ENCODE measurements around the gene ATXN2. TPM values are rescaled to one million over a fixed set of nuclear protein-coding genes. Genes with fewer than 3 reads are reported as not detected.
"Not testable (repeated sequence)": the region's sequence is repeated elsewhere in the genome, so short reads cannot be mapped to it uniquely, and the experiment has no call there.

ATXN2 gene
- total and polyA plus RNA-seq, 4 donors, result 11.5 to 33.1 (median 22.1) TPM

DNA sequence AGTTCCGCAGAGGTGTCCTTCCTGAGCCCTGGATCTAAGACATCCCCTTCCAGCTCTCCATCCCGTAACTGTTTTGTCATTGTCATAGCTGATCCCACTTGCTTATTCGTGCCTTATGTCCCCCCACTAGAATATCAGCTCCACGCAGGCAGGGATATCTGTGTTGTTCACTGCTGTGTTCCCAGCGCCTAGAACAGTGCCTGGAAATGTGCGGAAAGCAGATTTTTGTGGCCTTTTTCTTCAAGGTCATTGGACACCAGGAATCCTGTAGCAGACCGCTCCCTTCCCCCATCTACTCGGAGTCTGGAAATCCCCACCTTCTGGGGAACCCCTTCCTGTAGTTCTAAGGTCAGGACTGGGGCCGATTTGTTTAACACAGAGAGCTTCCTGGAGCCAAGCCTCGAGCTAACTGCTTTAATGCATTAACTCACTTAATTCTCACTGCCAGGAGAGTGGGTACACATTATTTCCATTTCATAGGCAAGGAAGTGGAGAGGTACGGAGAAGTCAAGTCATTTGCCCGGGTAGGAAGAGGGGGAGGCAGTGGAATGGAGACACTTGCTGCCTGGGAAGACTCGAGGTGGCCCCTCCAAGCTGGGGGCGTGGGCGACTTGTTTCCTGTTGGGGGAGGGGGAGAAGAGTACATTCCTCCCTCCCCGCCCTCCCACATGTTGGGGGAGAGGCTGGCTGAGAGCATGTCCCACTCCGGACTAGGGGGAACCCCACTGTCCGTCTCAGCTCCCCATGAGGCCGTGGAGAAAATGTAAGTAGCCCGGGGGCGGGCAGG, 194.6 kb downstream of the ATXN2 start:
- no peaks in the 10 kb centered on the region for H3K27me3 ChIP-seq (ENCODE audit: control insufficient read depth in 4 of 4, insufficient read depth in 4 of 4, low read length in 3 of 4)
- H3K9me3 ChIP-seq (ENCODE audit: control insufficient read depth in 4 of 4, low read length in 3 of 4), result no peaks in the 10 kb centered on the region
- H3K27ac ChIP-seq (ENCODE audit: low read depth in 1 of 2, low read length in 2 of 2), result peak overlapping the region; percentile 82 to 85
- no peak for TF ChIP-seq RAD21 (IDR thresholded peaks at IDR 0.05)
- TF ChIP-seq, protein P1, sequence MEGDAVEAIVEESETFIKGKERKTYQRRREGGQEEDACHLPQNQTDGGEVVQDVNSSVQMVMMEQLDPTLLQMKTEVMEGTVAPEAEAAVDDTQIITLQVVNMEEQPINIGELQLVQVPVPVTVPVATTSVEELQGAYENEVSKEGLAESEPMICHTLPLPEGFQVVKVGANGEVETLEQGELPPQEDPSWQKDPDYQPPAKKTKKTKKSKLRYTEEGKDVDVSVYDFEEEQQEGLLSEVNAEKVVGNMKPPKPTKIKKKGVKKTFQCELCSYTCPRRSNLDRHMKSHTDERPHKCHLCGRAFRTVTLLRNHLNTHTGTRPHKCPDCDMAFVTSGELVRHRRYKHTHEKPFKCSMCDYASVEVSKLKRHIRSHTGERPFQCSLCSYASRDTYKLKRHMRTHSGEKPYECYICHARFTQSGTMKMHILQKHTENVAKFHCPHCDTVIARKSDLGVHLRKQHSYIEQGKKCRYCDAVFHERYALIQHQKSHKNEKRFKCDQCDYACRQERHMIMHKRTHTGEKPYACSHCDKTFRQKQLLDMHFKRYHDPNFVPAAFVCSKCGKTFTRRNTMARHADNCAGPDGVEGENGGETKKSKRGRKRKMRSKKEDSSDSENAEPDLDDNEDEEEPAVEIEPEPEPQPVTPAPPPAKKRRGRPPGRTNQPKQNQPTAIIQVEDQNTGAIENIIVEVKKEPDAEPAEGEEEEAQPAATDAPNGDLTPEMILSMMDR (IDR thresholded peaks at IDR 0.05; ENCODE audit: low read depth, low read length, missing input control), result no peak
- TF ChIP-seq FOXA1 (IDR thresholded peaks at IDR 0.05), result no peak
- TF ChIP-seq JUND (IDR thresholded peaks at IDR 0.05), result no peak
- no peak for TF ChIP-seq FOXA2 (IDR thresholded peaks at IDR 0.05)
- TF ChIP-seq SP1 (IDR thresholded peaks at IDR 0.05), result peak; percentile 42
- TF ChIP-seq GABPA (IDR thresholded peaks at IDR 0.05 in 1 of 2, conservative IDR thresholded peaks at IDR 0.05 in 1 of 2), result no peak
- TF ChIP-seq, protein P2, sequence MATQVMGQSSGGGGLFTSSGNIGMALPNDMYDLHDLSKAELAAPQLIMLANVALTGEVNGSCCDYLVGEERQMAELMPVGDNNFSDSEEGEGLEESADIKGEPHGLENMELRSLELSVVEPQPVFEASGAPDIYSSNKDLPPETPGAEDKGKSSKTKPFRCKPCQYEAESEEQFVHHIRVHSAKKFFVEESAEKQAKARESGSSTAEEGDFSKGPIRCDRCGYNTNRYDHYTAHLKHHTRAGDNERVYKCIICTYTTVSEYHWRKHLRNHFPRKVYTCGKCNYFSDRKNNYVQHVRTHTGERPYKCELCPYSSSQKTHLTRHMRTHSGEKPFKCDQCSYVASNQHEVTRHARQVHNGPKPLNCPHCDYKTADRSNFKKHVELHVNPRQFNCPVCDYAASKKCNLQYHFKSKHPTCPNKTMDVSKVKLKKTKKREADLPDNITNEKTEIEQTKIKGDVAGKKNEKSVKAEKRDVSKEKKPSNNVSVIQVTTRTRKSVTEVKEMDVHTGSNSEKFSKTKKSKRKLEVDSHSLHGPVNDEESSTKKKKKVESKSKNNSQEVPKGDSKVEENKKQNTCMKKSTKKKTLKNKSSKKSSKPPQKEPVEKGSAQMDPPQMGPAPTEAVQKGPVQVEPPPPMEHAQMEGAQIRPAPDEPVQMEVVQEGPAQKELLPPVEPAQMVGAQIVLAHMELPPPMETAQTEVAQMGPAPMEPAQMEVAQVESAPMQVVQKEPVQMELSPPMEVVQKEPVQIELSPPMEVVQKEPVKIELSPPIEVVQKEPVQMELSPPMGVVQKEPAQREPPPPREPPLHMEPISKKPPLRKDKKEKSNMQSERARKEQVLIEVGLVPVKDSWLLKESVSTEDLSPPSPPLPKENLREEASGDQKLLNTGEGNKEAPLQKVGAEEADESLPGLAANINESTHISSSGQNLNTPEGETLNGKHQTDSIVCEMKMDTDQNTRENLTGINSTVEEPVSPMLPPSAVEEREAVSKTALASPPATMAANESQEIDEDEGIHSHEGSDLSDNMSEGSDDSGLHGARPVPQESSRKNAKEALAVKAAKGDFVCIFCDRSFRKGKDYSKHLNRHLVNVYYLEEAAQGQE (IDR thresholded peaks at IDR 0.05), result no peak
- TF ChIP-seq RXRA (IDR thresholded peaks at IDR 0.05), result peak in 1 of 2 donors; percentile 20
- peak; percentile 36 for TF ChIP-seq NR2F2 (IDR thresholded peaks at IDR 0.05)
- no peak for TF ChIP-seq HNF4G (IDR thresholded peaks at IDR 0.05)
- DNase-seq (ENCODE audit: low spot score), result peak; percentile 55
- peak overlapping the region in 1 of 3 donors; percentile 85 for H3K4me3 ChIP-seq (ENCODE audit: low read depth in 1 of 3, low read length in 3 of 3)
- 48% methylated on average over 21 of the region's 21 CpGs for WGBS
- H3K36me3 ChIP-seq (ENCODE audit: control insufficient read depth in 4 of 4, insufficient read depth in 3 of 4, low read depth in 1 of 4, low read length in 3 of 4), result no peaks in the 10 kb centered on the region
- peaks cover 14 to 42% (median 29%) of the 10 kb centered on the region in 4 donors for H3K4me1 ChIP-seq (ENCODE audit: control insufficient read depth in 4 of 4, insufficient read depth in 4 of 4, low read length in 3 of 4)
- H3K9ac ChIP-seq (ENCODE audit: low read depth in 1 of 2, low read length in 2 of 2), result peak overlapping the region; percentile 14 to 29

GRCh38 chr12:111402490-111402824, 196.7 kb downstream of the ATXN2 start:
- H3K9me3 ChIP-seq (ENCODE audit: control insufficient read depth in 4 of 4, low read length in 3 of 4); H3K4me3 ChIP-seq (ENCODE audit: low read depth in 1 of 3, low read length in 3 of 3); H3K9ac ChIP-seq (ENCODE audit: low read depth in 1 of 2, low read length in 2 of 2); H3K27ac ChIP-seq (ENCODE audit: low read depth in 1 of 2, low read length in 2 of 2); H3K36me3 ChIP-seq (ENCODE audit: control insufficient read depth in 4 of 4, insufficient read depth in 3 of 4, low read depth in 1 of 4, low read length in 3 of 4); H3K27me3 ChIP-seq (ENCODE audit: control insufficient read depth in 4 of 4, insufficient read depth in 4 of 4, low read length in 3 of 4); DNase-seq (ENCODE audit: low spot score): not testable (repeated sequence)
- WGBS, result 88% methylated on average over 9 of the region's 9 CpGs
- H3K4me1 ChIP-seq (ENCODE audit: control insufficient read depth in 4 of 4, insufficient read depth in 4 of 4, low read length in 3 of 4), result peaks cover 10 to 22% (median 15%) of the 10 kb centered on the region in 4 donors

Small RNA genes lying within 50 kb of the gene (small RNA-seq; reads per million reads assigned to genes)
- gene RF00066, result not detected

Other genes starting within 250 kb of the ATXN2 start
- 1 to 10 TPM; 2.4 to 5.7 TPM for gene PHETA1, start 230.2 kb downstream of the ATXN2 start, total RNA-seq
- 1 to 10 TPM; 2.5 to 5.4 TPM for gene PHETA1, start 230.2 kb downstream of the ATXN2 start, polyA plus RNA-seq
- gene SH2B3, start 193.4 kb downstream of the ATXN2 start, total RNA-seq, result 10 to 100 TPM; 10.7 to 18.7 TPM
- gene SH2B3, start 193.4 kb downstream of the ATXN2 start, polyA plus RNA-seq, result 1 to 10 TPM; 4.4 to 6.9 TPM
- 10 to 100 TPM in 1 of 2 donors, 1 to 10 TPM in 1; 8.3 to 10.1 TPM for gene BRAP, start 86.6 kb upstream of the ATXN2 start, total RNA-seq
- gene BRAP, start 86.6 kb upstream of the ATXN2 start, polyA plus RNA-seq, result 1 to 10 TPM; 4.8 to 5.1 TPM
- gene ACAD10, start 86.7 kb upstream of the ATXN2 start, total RNA-seq, result 10 to 100 TPM; 23.1 to 34.8 TPM
- 10 to 100 TPM; 10.7 to 19.3 TPM for gene ACAD10, start 86.7 kb upstream of the ATXN2 start, polyA plus RNA-seq
- gene ALDH2, start 167.6 kb upstream of the ATXN2 start, total RNA-seq, result 100 to 1,000 TPM in 1 of 2 donors, 10 to 100 TPM in 1; 93.1 to 333 TPM
- gene ALDH2, start 167.6 kb upstream of the ATXN2 start, polyA plus RNA-seq, result 100 to 1,000 TPM; 813 to 849 TPM
- gene MAPKAPK5, start 242.9 kb upstream of the ATXN2 start, total RNA-seq, result 10 to 100 TPM; 11.0 to 26.3 TPM
- 10 to 100 TPM; 10.9 to 14.1 TPM for gene MAPKAPK5, start 242.9 kb upstream of the ATXN2 start, polyA plus RNA-seq

All from liver (tissue), 10 donors.